ENCODE data around the gene SPHK2. TPM values are rescaled to one million over a fixed set of nuclear protein-coding genes. Genes with fewer than 3 reads are reported as not detected.

SPHK2 gene
- total RNA-seq, 1 experiment from 2014 or later, result 19.9 TPM

DNA sequence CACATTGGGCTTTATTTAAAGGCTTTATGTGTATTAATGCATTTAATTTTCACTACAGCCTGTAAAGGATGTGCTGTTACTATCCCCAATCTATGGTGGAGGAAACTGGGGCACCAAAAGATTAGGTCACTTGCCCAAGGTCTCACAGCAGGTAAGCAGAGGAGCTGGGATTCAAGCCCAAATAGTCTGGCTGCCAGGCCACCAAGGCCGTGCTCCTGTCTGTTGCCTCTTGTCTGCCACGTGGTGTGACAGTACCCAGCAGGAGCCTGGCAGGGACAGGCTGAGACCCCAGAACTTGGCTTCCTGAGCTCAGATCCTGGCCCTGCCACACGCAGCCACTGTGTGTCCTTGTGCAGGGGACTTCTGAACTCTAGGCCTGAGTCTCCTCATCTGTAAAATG lies 49.0 kb downstream of the SPHK2 start:
- RAD21 ChIA-PET (ENCODE audit: low non-redundant PET in 1 of 2, low total read pairs in 2 of 2, uncharacterized antibody in 2 of 2, unreplicated experiment in 2 of 2), result no interaction called here
- no peaks in the 10 kb centered on the region for H3K36me3 ChIP-seq (ENCODE audit: control insufficient read depth in 1 of 2, insufficient read depth in 2 of 2, low read length in 2 of 2)
- no peak for ATAC-seq
- H4K20me1 ChIP-seq (ENCODE audit: insufficient read depth), result no peaks in the 10 kb centered on the region
- no peak overlapping the region for H3K27ac ChIP-seq (ENCODE audit: low read depth, low read length)
- H3K79me2 ChIP-seq (ENCODE audit: insufficient read depth, low read length), result no peaks in the 10 kb centered on the region
- no peaks in the 10 kb centered on the region for H3K4me1 ChIP-seq (ENCODE audit: control insufficient read depth in 1 of 2, insufficient read depth in 2 of 2, low read length in 2 of 2)
- DNase-seq (ENCODE audit: low read depth, low spot score), result no peak
- H3K4me3 ChIP-seq (replicated peaks in 1 of 2; ENCODE audit: low read depth in 1 of 2, low read length in 2 of 2), result no peak overlapping the region
- no peak overlapping the region for H2AFZ ChIP-seq (ENCODE audit: low read depth, low read length, poor library complexity, severe bottlenecking)
- CTCF ChIA-PET, result no interaction called here
- H3K4me2 ChIP-seq (ENCODE audit: low read length), result no peak overlapping the region
- TF ChIP-seq ELF1 (IDR thresholded peaks at IDR 0.05; ENCODE audit: borderline replicate concordance, low read depth), result no peak
- TF ChIP-seq, protein P1, sequence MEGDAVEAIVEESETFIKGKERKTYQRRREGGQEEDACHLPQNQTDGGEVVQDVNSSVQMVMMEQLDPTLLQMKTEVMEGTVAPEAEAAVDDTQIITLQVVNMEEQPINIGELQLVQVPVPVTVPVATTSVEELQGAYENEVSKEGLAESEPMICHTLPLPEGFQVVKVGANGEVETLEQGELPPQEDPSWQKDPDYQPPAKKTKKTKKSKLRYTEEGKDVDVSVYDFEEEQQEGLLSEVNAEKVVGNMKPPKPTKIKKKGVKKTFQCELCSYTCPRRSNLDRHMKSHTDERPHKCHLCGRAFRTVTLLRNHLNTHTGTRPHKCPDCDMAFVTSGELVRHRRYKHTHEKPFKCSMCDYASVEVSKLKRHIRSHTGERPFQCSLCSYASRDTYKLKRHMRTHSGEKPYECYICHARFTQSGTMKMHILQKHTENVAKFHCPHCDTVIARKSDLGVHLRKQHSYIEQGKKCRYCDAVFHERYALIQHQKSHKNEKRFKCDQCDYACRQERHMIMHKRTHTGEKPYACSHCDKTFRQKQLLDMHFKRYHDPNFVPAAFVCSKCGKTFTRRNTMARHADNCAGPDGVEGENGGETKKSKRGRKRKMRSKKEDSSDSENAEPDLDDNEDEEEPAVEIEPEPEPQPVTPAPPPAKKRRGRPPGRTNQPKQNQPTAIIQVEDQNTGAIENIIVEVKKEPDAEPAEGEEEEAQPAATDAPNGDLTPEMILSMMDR (IDR thresholded peaks at IDR 0.05 in 2 of 3, conservative IDR thresholded peaks at IDR 0.05 in 1 of 3; ENCODE audit: borderline replicate concordance in 1 of 3, insufficient read depth in 1 of 3, low read depth in 2 of 3, low read length in 2 of 3), result no peak
- TF ChIP-seq CEBPB (IDR thresholded peaks at IDR 0.05; ENCODE audit: low read depth), result no peak
- no peak for TF ChIP-seq EZH2phosphoT487 (IDR thresholded peaks at IDR 0.05; ENCODE audit: borderline replicate concordance)
- no peak for TF ChIP-seq JUND (IDR thresholded peaks at IDR 0.05)
- TF ChIP-seq SIN3A (IDR thresholded peaks at IDR 0.05; ENCODE audit: low read depth), result no peak
- TF ChIP-seq, protein P2, sequence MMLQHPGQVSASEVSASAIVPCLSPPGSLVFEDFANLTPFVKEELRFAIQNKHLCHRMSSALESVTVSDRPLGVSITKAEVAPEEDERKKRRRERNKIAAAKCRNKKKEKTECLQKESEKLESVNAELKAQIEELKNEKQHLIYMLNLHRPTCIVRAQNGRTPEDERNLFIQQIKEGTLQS (IDR thresholded peaks at IDR 0.05), result no peak
- TF ChIP-seq TCF7L2 (IDR thresholded peaks at IDR 0.05; ENCODE audit: borderline replicate concordance, extremely low read depth, insufficient read depth, insufficient read length), result no peak
- TF ChIP-seq FOSL1 (IDR thresholded peaks at IDR 0.05; ENCODE audit: low read depth), result no peak
- H3K9me2 ChIP-seq (ENCODE audit: insufficient read depth), result no peaks in the 10 kb centered on the region
- H3K27me3 ChIP-seq (ENCODE audit: insufficient read depth, low read length), result no peaks in the 10 kb centered on the region
- BruUV-seq (replicated peaks), result no TSS peak
- H3K9ac ChIP-seq (ENCODE audit: low read length), result no peak overlapping the region
- POLR2A ChIA-PET, result no interaction called here
- intact Hi-C loops (cut with micrococcal nuclease), result no loop called here
- H3K9me3 ChIP-seq (ENCODE audit: control insufficient read depth in 1 of 2, insufficient read depth in 1 of 2, low read depth in 1 of 2, low read length in 2 of 2), result no peaks in the 10 kb centered on the region

DNA sequence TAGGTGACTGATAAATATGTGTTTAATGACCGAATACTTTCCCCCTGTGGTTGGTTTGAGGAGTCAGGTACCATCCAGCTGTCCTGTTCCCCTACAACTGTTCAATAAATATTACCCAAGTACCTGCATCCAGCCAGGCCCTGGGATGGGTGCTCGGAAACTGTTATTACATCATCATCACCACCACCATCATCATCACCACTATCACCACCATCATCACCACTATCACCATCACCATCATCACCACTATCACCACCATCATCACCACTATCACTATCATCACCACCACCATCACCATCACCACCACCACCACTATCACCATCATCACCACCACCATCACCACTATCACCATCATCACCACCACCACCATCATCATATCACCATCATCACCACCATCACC lies 49.5 kb downstream of the SPHK2 start:
- H3K4me3 ChIP-seq (replicated peaks in 1 of 2; ENCODE audit: low read depth in 1 of 2, low read length in 2 of 2), result no peak overlapping the region
- no peaks in the 10 kb centered on the region for H3K27me3 ChIP-seq (ENCODE audit: insufficient read depth, low read length)
- ChIA-PET RAD21 (ENCODE audit: low non-redundant PET in 1 of 2, low total read pairs in 2 of 2, uncharacterized antibody in 2 of 2, unreplicated experiment in 2 of 2) (no interaction called here), CTCF (no interaction called here), POLR2A (no interaction called here)
- H3K4me2 ChIP-seq (ENCODE audit: low read length), result no peak overlapping the region
- no peak overlapping the region for H2AFZ ChIP-seq (ENCODE audit: low read depth, low read length, poor library complexity, severe bottlenecking)
- no peaks in the 10 kb centered on the region for H3K9me3 ChIP-seq (ENCODE audit: control insufficient read depth in 1 of 2, insufficient read depth in 1 of 2, low read depth in 1 of 2, low read length in 2 of 2)
- TF ChIP-seq, protein P3, sequence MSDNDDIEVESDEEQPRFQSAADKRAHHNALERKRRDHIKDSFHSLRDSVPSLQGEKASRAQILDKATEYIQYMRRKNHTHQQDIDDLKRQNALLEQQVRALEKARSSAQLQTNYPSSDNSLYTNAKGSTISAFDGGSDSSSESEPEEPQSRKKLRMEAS (IDR thresholded peaks at IDR 0.05), result no peak
- TF ChIP-seq YY1 (IDR thresholded peaks at IDR 0.05; ENCODE audit: extremely low read depth, insufficient replicate concordance, low read depth, low read length) (no peak), TCF7L2 (IDR thresholded peaks at IDR 0.05; ENCODE audit: borderline replicate concordance, extremely low read depth, insufficient read depth, insufficient read length) (no peak), SRF (IDR thresholded peaks at IDR 0.05; ENCODE audit: low read depth) (no peak), ZFX (IDR thresholded peaks at IDR 0.05) (no peak), CEBPB (IDR thresholded peaks at IDR 0.05; ENCODE audit: low read depth) (no peak), JUND (IDR thresholded peaks at IDR 0.05) (no peak), SIN3A (IDR thresholded peaks at IDR 0.05; ENCODE audit: low read depth) (no peak), CBX3 (IDR thresholded peaks at IDR 0.05; ENCODE audit: low read depth) (no peak), ELF1 (IDR thresholded peaks at IDR 0.05; ENCODE audit: borderline replicate concordance, low read depth) (no peak), FOSL1 (IDR thresholded peaks at IDR 0.05; ENCODE audit: low read depth) (no peak), POLR2A (IDR thresholded peaks at IDR 0.05; ENCODE audit: borderline replicate concordance, extremely low read depth, insufficient read depth, insufficient read length) (no peak)
- TF ChIP-seq, protein P2 (IDR thresholded peaks at IDR 0.05), result no peak
- TF ChIP-seq, protein P4, sequence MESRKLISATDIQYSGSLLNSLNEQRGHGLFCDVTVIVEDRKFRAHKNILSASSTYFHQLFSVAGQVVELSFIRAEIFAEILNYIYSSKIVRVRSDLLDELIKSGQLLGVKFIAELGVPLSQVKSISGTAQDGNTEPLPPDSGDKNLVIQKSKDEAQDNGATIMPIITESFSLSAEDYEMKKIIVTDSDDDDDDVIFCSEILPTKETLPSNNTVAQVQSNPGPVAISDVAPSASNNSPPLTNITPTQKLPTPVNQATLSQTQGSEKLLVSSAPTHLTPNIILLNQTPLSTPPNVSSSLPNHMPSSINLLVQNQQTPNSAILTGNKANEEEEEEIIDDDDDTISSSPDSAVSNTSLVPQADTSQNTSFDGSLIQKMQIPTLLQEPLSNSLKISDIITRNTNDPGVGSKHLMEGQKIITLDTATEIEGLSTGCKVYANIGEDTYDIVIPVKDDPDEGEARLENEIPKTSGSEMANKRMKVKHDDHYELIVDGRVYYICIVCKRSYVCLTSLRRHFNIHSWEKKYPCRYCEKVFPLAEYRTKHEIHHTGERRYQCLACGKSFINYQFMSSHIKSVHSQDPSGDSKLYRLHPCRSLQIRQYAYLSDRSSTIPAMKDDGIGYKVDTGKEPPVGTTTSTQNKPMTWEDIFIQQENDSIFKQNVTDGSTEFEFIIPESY (IDR thresholded peaks at IDR 0.05; ENCODE audit: extremely low read depth, insufficient replicate concordance, low read length), result no peak
- no peaks in the 10 kb centered on the region for H3K4me1 ChIP-seq (ENCODE audit: control insufficient read depth in 1 of 2, insufficient read depth in 2 of 2, low read length in 2 of 2)
- BruUV-seq (replicated peaks), result no TSS peak
- H4K20me1 ChIP-seq (ENCODE audit: insufficient read depth), result no peaks in the 10 kb centered on the region
- no peaks in the 10 kb centered on the region for H3K79me2 ChIP-seq (ENCODE audit: insufficient read depth, low read length)
- ATAC-seq (no peak), DNase-seq (ENCODE audit: low read depth, low spot score) (no peak)
- no peak overlapping the region for H3K9ac ChIP-seq (ENCODE audit: low read length)
- intact Hi-C loops (cut with micrococcal nuclease), result no loop called here
- H3K9me2 ChIP-seq (ENCODE audit: insufficient read depth), result no peaks in the 10 kb centered on the region
- no peak overlapping the region for H3K27ac ChIP-seq (ENCODE audit: low read depth, low read length)
- no peaks in the 10 kb centered on the region for H3K36me3 ChIP-seq (ENCODE audit: control insufficient read depth in 1 of 2, insufficient read depth in 2 of 2, low read length in 2 of 2)
